GM10847 (cell line): ENCODE data around the gene CSTF1.

Experiments used
- POLR2A ChIP-seq: IDR thresholded peaks from 2 replicates; pipeline ENCODE4 v1.6.1; 2011; ENCODE audit not compliant: insufficient read length; ENCODE audit errors: extremely low read depth

Gene CSTF1

GRCh38 chr20:56385130-56385529 is 7.3 kb upstream of the CSTF1 start:
- TF ChIP-seq POLR2A: no peak

- no peak for TF ChIP-seq POLR2A
Measured at GRCh38 chr20:56386219-56386618, 6.2 kb upstream of the CSTF1 start.

GRCh38 chr20:56388882-56389281 is 3.6 kb upstream of the CSTF1 start:
- TF ChIP-seq POLR2A: no peak

- TF ChIP-seq POLR2A: no peak
Measured at GRCh38 chr20:56389807-56390206, 2.6 kb upstream of the CSTF1 start.

GRCh38 chr20:56391037-56391436 is 1.4 kb upstream of the CSTF1 start:
- no peak for TF ChIP-seq POLR2A

GRCh38 chr20:56391596-56392131 is 781 bp upstream of the CSTF1 start:
- TF ChIP-seq POLR2A: no peak

- no peak for TF ChIP-seq POLR2A
Measured at GRCh38 chr20:56392881-56393482, 537 bp downstream of the CSTF1 start.

GRCh38 chr20:56393653-56394052 is 1.2 kb downstream of the CSTF1 start:
- no peak for TF ChIP-seq POLR2A

- no peak for TF ChIP-seq POLR2A
Measured at GRCh38 chr20:56395166-56395565, 2.7 kb downstream of the CSTF1 start.

DNA sequence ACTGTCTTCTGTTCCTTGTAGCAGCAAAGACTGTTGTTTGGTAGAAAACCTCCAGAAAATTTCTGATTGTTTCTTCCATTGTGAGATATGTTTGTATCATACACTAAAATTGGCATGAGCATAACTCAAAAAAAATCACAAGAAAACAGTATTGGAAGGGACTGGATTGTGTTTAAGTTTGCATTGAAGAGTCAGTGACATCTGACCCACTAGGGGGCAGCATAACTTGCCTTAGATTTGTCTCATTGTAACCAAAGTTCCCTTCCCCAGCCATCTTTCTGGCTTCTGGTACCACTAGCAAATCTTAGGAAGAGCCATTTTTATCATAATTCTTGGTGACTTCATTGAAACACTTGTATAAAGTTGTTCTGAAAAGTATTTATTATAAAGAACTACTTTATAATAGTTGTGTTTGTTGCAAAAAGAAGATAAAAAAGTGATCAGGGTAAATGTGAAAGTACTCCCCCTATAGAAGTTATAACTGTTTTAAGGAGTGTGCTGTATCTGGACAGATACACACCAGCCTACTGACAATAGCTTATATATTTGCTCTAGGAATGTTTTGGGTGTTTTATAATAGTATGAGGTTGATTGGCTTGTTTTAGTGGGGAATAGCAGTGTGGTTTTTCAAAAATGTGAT is 7.7 kb downstream of the CSTF1 start:
- TF ChIP-seq POLR2A: no peak

GRCh38 chr20:56403465-56403864 is 11.0 kb downstream of the CSTF1 start:
- TF ChIP-seq POLR2A: no peak

GRCh38 chr20:56406910-56407309 is 14.5 kb downstream of the CSTF1 start:
- no peak for TF ChIP-seq POLR2A

GRCh38 chr20:56409521-56409920 is 17.1 kb downstream of the CSTF1 start:
- TF ChIP-seq POLR2A: no peak

GRCh38 chr20:56409956-56410355 is 17.5 kb downstream of the CSTF1 start:
- no peak for TF ChIP-seq POLR2A

DNA sequence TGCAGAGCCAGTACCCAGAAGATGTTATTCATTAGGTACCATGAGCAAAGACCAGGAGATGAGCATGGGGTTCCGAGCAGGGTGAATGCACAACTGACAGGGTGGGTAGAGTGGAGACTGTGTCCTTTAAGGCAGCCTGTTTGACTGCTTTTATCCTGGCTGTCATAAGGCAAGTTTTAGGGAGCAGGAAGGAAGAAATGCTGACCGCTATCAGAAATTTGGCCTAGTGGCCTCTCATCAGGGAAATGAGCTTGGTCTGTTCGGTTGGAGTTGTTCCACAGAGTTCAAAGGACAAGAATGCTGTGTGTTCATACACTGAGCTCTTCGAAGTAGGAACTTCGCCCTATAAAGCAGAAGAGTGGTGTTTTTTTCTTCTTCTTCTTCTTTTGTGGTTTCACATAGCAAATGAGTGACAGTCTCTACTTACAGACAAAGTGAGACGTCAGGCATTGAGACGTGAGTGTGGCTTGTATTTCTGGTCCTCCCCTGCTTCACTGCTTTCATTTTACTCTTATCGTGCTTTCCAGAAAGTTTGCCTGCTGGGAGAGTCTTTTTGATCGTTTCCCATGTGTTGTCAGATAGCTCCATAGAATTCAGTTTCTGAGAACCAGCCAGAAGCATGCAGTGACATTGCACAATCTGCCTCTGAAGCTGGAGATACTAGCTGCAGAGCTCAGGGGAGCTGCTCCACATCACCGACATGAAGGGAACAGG is 19.5 kb downstream of the CSTF1 start, which contains the start of gene CASS4:
Gene CASS4, plus strand, starts transcription at position 502 of the 714 bp plus-strand sequence. Its CDS starts 199 bp downstream, at position 701.
- TF ChIP-seq POLR2A: no peak

- TF ChIP-seq POLR2A: no peak
Measured at GRCh38 chr20:56412473-56412790, 20.0 kb downstream of the CSTF1 start.
